ENCODE results near the gene FLYWCH1.
"Not testable (repeated sequence)": the region's sequence is repeated elsewhere in the genome, so short reads cannot be mapped to it uniquely, and the experiment has no call there.

Gene FLYWCH1

DNA sequence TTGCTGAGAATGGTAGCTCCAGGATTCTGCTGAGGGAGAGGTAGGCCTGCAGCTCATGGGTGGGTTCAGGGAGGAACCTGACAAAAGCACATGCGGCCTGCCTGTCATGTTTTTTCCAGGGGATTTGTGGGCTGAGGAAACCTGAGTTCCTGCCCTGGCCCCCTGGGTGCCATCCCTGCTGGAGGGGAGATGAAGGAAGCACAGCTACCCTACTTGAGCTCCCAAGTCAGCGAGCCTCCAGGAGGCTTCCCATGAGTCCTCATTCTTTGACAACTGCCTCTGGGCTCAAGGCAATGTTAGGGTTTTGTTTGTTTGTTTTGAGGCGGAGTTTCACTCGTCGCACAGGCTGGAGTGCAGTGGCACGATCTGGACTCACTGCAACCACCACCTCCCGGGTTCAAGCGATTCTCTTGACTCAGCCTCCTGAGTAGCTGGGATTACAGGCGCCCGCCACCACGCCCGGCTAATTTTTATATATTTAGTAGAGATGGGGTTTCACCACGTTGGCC lies 12.1 kb upstream of the FLYWCH1 start:
- DNase-seq (ENCODE audit: low read depth in 2 of 2), result no peak

DNA sequence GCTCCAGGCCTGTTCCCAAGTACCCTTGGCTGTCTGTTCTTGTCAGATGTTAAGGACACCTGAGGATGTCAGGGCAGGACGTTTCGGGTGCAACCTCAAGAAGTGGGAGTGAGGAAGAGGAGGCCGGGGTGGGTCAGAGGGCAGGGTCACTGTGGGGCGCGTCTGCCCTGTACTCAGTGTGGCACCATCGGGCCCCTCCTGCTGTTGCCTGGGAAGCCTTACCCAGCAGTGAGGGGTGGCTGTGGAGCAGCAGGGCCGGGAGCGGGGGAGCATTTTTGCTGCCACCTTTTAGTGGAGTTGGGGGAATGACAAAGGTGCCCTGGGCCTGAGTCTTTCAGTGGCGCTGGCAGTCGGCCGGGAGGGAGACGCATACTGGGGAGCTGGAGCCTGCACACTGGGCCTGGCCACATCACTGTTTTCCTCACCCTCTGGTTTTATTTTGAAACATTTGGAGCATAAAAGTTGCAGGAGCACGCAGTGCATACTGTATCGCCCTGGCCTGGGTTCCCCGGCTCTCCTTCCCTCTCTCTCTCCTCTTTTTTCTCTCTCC lies 11.1 kb upstream of the FLYWCH1 start:
- DNase-seq (ENCODE audit: low read depth in 2 of 2), result no peak

DNA sequence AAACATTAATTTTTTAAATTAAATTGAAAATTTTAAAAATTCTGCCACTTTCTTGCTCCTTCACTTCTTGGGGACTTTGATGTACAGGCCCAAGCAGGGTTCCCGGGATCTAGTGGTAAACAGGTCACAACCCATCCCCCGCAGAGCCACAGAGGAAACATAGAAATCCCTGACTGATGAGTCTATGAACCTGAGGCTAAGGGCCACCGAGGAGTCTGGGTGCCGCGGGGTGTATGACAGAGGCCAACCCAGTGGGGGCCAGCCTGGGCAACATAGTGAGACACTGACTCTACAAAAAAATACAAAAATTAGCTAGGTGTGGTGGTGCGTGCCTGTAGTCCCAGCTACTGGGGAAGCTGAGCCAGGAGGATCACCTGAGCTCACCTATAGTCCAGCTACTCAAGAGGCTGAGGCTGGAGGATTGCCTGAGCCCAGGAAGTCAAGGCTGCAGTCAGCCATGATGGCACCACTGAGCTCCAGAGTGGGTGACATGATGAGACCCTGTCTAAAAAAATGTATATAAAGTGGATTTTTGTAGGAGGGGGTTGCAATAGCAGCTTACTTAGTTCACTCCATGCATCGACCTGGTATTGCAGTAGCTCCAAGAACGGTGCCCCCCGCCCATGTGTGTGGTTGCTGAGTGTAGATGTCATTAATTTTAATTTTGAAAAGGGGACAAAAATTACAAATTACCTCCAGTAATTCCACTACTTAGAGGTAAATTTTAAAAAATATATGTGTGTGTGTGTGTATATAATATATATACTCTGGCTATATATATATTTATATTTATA lies 9.2 kb upstream of the FLYWCH1 start:
- no peak for DNase-seq (ENCODE audit: low read depth in 2 of 2)

DNA sequence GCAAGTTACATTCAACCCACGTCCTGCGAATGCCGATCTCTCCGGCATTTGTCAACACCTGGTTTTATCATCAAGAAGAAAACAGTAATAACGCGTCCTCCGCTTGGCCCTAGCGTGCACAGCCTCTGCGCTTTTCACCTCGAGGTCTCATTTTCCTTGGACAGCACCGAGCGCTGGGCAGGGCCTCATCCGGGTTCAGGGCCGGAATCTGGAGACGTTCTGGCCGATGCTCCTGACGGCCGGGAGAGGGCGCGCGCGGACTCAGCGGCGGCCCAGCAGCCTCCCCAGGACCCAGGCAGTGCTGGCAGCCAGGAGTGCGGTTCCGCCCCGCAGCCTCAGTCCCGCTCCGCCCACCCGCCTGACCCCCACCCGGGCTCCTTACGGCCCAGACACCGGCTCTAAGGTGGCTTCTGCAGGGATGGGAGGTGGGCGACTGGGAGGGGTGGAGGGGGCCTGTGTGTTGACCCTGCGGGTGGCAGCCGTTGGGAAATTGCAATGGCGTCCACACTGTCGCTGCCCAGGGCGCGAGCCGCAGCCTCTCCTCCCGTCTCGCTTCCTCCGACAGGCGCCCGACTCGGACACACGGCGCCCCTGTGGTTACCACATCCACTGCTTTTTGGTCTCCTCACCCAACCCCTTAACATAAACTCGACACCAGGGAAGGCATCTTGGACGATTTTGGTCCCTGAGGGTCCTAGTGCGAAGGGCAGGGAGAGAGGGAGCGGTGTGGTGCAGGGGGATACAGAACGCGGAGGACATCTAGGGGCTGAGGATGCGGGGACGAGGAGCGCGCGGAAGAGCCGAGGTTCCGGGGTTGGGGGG lies 7.4 kb upstream of the FLYWCH1 start:
- peak; percentile 69 to 73 for DNase-seq (ENCODE audit: low read depth in 2 of 2)

DNA sequence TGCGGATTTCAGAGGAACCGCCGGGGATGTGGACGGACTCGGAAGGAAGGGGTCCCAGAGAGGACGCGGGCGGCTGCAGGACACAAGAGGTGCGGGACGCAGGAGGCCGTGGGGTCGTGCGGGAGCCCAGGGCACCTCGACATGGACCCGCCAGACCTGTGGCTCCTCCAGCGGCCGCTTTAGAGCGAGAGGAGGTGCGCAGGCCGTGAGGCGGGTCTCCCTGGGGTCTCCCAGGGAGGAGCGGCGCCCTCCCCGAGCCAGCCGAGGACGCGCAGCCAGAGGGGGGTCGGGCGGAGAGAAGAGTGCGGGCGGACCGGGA lies 6.8 kb upstream of the FLYWCH1 start:
- DNase-seq (ENCODE audit: low read depth in 2 of 2), result no peak

DNA sequence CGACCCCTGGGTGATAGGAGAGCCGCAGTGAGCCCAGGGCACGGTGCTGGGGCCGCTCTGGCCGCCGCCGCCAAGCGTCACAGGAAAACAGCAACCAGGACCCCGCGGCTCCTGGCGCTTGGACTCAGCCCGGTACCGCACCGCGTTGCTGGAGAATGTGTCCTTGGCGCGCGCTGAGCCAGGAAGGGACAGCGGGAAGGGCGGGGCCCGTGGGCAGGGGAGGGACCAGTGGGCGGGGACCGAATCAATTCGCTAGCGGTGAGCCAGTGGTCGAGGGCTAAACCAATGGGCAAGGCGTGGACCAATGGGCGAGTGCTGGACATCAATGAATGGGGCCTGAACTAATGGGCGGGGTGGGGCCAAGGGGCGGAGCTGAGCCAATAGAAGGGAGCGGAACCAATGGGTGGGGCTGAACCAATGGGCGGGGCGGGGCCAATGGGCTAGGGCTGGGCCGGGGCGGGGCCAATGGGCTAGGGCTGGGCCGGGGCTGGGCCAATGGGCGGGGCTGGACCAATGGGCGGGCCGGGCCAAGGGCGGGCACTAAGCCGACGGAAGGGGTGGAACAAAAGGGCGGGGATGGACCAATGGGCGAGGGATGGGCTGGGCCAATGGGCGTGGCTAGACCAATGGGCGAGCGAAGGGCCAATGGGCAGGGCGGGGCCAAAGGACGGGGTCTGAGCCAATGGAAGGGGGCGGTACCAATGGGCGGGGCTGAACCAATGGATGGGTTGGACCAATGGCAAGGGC lies 6.3 kb upstream of the FLYWCH1 start:
- DNase-seq (ENCODE audit: low read depth in 2 of 2), result peak; percentile 99

DNA sequence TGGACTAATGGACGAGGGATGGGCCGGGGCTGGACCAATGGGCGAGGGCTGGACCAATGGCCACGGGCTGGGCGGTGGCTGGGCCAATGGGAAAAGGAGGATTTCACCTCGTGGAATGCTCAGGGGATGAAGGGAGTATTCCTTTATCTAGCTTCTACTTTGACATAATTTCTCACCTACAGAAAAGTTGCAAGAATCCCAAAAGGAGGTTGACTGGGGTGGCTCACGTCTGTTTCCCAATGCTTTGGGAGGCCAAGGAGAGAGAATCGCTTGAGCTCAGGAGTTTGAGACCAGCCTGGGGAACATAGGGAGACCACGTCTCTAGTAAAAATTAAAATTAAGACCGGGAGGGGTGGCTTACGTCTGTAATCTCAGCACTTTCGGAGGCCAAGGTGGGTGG lies 5.7 kb upstream of the FLYWCH1 start:
- no peak for DNase-seq (ENCODE audit: low read depth in 2 of 2)

DNA sequence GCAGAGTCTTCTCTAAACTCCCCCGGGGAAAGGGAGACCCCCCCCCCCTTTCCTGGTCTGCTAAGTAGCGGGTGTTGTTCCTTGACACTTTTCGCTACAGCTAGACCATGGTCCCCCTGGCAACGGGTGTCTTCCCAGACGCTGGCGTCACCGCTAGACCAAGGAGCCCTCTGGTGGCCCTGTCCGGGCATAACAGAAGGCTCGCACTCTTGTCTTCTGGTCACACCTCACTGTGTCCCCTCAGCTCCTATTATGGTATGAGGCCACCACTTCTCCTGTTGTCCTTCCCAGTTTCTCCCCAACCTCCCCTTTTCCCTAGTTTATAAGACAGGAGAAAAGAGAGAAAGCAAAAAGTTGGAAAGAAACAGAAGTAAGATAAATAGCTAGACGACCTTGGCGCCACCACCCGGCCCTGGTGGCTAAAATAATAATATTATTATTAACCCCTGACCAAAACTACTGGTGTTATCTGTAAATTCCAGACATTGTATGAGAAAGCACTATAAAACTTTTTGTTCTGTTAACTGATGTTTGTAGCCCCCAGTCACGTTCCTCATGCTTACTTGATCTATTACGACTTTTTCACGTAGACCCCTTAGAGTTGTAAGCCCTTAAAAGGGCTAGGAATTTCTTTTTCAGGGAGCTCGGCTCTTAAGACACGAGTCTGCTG lies 4.5 kb upstream of the FLYWCH1 start:
- DNase-seq (ENCODE audit: low read depth in 2 of 2), result not testable (repeated sequence)

DNA sequence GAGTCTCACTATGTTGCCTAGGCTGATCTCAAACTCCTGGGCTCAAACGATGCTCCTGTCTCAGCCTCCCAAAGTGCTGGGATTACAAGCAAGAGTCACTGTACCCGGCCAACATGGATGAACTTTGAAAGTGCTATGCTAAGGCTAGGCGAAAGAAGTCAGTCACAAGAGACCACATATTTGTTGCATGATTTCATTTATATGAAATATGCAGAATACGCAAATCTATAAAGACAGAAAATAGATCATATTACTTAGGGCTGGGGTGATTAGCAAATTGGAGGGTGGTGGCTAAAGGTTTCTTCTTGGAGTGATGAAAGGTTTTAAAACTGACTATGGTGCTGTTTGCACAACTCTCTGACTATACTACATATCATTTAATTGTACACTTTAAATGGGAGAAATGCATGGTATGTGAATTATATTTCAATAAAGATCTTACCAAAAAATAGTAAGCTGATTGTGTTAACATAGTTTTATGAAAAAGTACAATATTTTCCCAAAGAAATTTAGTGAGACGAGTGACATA lies 1.2 kb upstream of the FLYWCH1 start:
- DNase-seq (ENCODE audit: low read depth in 2 of 2), result no peak

DNA sequence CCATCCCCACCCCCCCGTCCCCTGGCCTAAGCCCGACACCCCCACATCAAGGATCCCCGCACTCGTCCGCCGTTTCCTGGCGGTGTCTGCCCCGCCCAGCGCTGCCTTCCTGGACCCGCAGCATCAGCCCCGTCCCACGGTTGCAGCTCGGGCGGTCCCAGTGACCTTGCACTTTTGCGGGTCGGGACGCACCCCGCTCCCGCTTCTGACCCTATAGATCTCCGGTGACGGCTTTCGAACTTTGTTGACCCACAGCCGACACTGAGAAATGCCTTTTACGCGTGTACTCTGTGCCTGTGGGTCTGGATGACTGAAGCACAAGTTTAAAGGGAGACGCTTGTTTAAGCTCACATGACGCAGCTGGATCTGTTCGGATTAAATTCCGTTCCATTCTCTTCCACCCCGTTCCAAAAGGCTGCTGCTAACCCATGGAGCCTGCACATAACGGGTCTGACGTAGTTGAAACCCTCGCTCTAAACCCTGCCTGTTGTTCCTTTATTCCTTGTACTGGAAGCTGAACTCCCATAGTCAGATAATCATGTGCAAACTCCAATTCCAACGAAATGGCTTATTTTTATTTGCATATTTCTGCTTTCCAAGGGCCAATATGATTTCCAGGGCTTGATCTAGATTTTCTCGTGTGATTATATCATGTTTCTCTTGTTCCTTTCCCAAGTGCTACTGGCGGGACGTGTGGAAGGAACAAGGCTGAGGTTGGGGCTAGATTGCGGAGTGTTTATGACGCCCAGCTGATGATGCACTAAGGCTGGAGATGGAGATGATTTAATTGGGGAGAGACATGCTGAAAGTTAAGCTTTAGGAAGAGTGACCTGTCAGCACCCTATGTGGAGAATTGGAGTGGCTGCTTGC lies 834 bp downstream of the FLYWCH1 start:
- peak in 1 of 2 donors; percentile 11 for DNase-seq (ENCODE audit: low read depth in 2 of 2)

DNA sequence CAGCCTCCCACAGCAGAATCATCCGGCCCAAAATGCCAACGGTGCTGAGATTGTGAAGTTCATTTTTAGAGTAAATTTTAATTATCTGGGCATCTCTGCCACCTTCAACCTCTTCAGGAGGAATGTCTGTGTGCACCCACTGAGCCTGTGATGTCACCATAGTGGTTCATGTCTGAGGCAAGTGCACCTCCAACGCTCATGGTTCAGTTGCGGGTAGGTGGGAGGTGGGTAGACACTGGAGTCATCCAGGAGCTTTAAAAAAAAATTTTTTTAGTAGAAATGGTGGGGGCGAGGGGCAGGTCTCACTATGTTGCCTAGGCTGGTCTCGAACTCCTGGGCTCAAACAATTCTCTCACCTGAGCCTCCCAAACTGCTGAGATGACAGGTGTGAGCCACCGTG lies 1.9 kb downstream of the FLYWCH1 start:
- no peak for DNase-seq (ENCODE audit: low read depth in 2 of 2)

DNA sequence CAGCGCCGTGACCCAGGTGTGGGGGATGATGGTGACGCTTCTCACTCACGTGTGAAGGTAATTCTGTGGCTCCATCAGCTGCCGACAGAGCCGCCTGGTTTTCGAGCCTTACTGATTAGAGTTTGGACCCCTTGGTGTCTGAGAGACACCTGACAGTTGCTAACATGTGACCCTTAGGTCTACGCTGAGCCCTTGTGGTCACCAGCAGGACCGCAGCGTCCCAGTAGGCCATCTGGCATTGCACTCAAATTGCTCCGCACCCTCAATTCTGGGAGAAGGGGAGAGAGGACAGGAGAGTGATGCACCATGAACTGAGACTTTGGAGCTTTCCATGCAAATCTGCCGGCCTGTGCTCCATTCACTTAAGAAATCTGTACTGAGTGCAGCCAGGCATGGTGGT lies 2.5 kb downstream of the FLYWCH1 start:
- no peak for DNase-seq (ENCODE audit: low read depth in 2 of 2)

DNA sequence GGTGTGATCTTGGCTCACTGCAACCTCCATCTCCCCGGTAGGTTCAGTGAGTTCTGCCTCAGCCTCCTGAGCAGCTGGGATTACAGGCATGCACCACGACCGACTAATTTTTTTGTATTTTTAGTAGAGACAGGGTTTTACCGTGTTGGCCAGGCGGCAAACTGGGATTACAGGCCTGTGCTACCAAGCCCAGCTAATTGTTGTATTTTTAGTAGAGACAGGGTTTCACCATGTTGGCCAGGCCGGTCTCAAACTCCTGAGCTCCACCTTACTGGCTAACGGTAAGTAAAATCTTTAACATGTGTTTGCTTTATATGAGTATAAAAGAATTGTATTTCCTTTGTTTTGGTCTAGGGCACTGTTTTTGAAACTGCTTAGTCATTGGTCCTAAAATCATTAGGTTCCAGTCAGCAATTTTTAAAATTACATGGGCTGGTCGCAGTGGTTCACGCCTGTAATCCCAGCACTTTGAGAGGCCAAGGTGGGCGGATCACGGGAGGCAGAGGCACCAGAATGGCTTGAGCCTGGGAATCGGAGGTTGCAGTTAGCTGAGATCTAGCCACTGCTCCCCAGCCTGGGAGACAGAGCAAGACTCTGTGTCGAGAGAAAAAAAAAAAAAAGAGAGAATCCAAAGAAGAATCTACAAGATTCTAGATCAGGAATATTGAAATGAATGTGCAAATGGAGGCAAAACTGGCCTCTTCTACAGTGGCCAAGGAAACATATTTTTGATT lies 3.6 kb downstream of the FLYWCH1 start:
- no peak for DNase-seq (ENCODE audit: low read depth in 2 of 2)

DNA sequence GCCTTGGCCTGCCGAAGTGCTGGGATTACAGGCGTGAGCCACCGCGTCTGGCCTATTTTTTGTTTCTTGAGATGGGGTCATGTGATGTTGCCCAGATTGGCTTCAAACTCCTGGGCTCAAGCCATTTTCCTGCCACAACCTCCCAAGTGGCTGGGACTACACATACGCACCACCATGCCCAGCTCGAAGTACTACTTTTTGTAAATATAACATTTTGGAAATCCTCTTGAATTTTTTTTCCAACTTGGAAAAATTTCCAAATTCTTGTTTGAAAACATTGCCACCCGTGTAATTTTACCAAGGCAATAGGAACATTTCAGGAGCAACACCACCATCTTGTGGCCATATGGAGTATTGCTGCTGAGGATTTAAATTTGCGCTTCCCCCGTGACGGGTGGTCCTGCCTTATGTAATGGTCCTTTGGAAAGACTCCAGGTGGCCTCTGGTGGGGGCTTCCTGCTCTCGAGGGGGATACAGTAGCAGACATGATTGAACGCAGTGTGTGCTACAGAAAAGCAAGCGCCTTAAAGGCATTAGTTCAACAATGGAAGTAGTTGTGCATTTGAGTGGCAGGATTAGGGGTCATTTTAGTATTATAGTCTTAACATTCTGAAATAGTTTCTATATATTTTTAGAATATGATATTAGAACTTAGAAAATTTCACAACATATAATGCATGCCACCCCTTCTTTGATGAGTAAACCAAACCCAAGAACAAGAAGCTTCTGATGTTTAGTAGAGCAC lies 8.0 kb downstream of the FLYWCH1 start:
- DNase-seq (ENCODE audit: low read depth in 2 of 2), result peak; percentile 36 to 42

DNA sequence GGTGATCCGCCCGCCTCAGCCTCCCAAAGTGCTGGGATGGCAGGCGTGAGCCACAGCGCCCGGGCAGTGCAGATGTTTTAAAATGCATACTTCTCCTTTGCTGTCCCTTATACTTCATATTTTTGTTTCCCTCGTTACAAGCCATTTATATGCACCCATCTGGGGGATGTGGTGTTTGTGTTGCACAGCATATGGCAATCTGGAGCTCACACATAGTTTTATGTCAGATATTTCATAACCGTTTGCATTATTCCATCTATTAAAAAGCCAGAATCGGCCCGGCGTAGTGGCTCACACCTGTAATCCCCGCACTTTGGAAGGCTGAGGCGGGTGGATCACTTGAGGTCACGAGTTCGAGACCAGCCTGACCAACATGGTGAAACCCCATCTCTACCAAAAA lies 11.8 kb downstream of the FLYWCH1 start:
- no peak for DNase-seq (ENCODE audit: low read depth in 2 of 2)

DNA sequence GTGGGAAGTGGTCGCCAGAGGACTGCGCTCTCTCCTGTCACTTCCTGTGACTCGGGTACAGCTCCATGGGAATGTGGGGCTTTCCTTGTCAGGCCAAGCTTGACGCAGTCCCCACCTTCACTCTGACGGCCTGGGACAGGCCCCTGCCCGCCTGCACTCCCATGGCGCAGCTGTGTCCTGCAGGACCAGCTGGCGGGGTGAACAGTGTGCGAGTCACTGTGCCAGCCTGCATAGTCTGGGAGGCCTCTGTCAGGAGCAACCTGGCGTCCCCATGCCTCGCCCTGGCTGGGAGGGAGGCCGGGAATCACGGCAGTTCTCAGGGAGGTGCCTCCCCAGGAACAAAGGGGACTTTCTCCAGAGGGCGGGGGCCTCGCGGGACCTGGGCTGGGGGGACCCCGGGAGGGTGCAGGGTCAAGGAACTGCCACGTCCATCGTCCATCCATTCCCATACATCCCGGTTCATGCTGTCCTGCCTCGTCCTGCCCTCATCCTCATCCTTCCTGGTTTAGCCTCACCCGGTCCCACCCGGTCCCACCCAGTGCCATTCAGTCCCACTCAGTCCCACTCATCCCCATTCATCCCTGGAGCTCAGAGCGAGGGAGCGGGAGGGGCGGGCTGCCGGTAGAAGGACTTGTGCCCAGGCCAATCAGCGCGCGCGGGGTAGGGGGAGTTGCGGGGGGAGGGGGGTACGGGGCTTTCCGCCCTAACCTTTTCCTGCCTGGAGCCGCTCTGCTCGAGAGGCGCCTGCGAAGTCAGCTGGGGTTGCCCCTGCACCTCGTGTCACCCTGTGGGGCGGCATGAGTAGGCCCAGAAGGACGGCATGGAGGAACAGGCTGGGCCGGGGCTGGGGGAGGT lies 13.4 kb downstream of the FLYWCH1 start:
- no peak for DNase-seq (ENCODE audit: low read depth in 2 of 2)

DNA sequence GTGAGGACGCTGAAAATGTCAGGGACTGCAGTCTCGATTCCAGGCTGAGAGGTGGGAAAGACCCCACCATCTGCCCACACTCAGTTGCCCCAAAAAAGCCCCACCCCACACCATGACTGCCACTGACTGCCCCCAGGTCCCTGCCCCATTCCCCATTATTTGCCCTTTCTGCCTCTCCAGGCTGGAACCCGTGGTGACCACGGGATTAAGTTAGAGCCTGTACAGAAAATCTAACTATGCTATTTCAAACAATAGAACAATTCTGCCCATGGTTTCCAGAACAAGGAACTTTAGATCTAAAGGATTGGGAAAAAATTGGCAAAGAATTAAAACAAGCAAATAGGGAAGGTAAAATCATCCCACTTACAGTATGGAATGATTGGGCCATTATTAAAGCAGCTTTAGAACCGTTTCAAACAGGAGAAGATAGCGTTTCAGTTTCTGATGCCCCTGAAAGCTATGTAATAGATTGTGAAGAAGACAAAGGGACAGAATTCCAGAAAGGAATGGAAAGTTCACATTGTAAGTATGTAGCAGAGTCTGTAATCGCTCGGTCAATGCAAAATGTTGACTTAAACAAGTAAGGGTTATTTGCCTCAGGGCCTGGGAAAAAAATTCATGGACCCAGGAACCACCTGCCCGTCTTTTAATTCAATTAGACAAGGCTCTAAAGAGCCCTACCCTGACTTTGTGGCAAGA lies 14.4 kb downstream of the FLYWCH1 start:
- no peak for DNase-seq (ENCODE audit: low read depth in 2 of 2)

Data from stimulated activated CD4-positive, alpha-beta T cell treated with anti-CD3 and anti-CD28 coated beads, Interleukin-4, amount 100 ng/mL, for 48 hours (primary cell).